CD4-positive, alpha-beta T cell treated with Interleukin-15 for 4 hours (primary cell): ENCODE measurements around the gene SLC23A2.
"Not testable (repeated sequence)": the region's sequence is repeated elsewhere in the genome, so short reads cannot be mapped to it uniquely, and the experiment has no call there.

Experiments used
- DNase-seq: peaks from one replicate; pipeline ENCODE4 v3.0.0-alpha.2; 2020; ENCODE audit warnings: low spot score

The SLC23A2 gene

GRCh38 chr20:4936392-4936850, 64.9 kb downstream of the SLC23A2 start:
- no peak for DNase-seq

- no peak for DNase-seq
Observed at GRCh38 chr20:4932061-4932460, 69.2 kb downstream of the SLC23A2 start.

- no peak for DNase-seq
Observed at GRCh38 chr20:4929686-4930397, 71.5 kb downstream of the SLC23A2 start.

GRCh38 chr20:4926531-4927156, 74.7 kb downstream of the SLC23A2 start:
- no peak for DNase-seq

GRCh38 chr20:4925842-4926530, 75.3 kb downstream of the SLC23A2 start:
- no peak for DNase-seq

- DNase-seq: no peak
Observed at GRCh38 chr20:4924446-4924845, 76.9 kb downstream of the SLC23A2 start.

GRCh38 chr20:4924032-4924431, 77.3 kb downstream of the SLC23A2 start:
- DNase-seq: no peak

GRCh38 chr20:4922186-4922585, 79.1 kb downstream of the SLC23A2 start:
- no peak for DNase-seq

GRCh38 chr20:4921271-4921670, 80.0 kb downstream of the SLC23A2 start:
- not testable (repeated sequence) for DNase-seq

GRCh38 chr20:4920655-4921054, 80.7 kb downstream of the SLC23A2 start:
- no peak for DNase-seq

- DNase-seq: no peak
Observed at GRCh38 chr20:4920131-4920530, 81.2 kb downstream of the SLC23A2 start.

GRCh38 chr20:4919047-4919704, 82.1 kb downstream of the SLC23A2 start:
- no peak for DNase-seq

- no peak for DNase-seq
Observed at GRCh38 chr20:4918473-4918872, 82.8 kb downstream of the SLC23A2 start.

GRCh38 chr20:4916971-4917881, 84.1 kb downstream of the SLC23A2 start:
- DNase-seq: no peak

- DNase-seq: no peak
Observed at GRCh38 chr20:4913147-4913546, 88.2 kb downstream of the SLC23A2 start.

- peak; percentile 3 for DNase-seq
Observed at GRCh38 chr20:4912380-4913142, 88.7 kb downstream of the SLC23A2 start.

- DNase-seq: no peak
Observed at GRCh38 chr20:4910951-4911350, 90.4 kb downstream of the SLC23A2 start.

- DNase-seq: no peak
Observed at GRCh38 chr20:4905613-4906012, 95.7 kb downstream of the SLC23A2 start.

- no peak for DNase-seq
Observed at GRCh38 chr20:4905195-4905594, 96.1 kb downstream of the SLC23A2 start.

- DNase-seq: no peak
Observed at GRCh38 chr20:4904127-4904860, 97.0 kb downstream of the SLC23A2 start.
